ENCODE measurements around the gene ZNF729.
"Not testable (repeated sequence)": the region's sequence is repeated elsewhere in the genome, so short reads cannot be mapped to it uniquely, and the experiment has no call there.

- not testable (repeated sequence) for TF ChIP-seq CTCF (IDR thresholded peaks at IDR 0.05; ENCODE audit: insufficient read depth, low read length); SPI1 (IDR thresholded peaks at IDR 0.05; ENCODE audit: borderline replicate concordance, low read depth); GABPA (IDR thresholded peaks at IDR 0.05; ENCODE audit: low read depth); POLR2AphosphoS5 (IDR thresholded peaks at IDR 0.05; ENCODE audit: low read depth); REST (IDR thresholded peaks at IDR 0.05; ENCODE audit: insufficient replicate concordance, low read depth)
These were observed 35.3 kb downstream of the ZNF729 start for GRCh38 chr19:22321554-22321953.

Data from HL-60 (cell line).